HEK293T (cell line): ENCODE results near the gene ATG101.

Experiments
- ARNT ChIP-seq: fragments of 450-650 bp; IDR thresholded peaks from 2 replicates; pipeline ENCODE4 v1.6.1; 2017; ENCODE audit warnings: mild to moderate bottlenecking
- BHLHE40 ChIP-seq: fragments of 450-650 bp; IDR thresholded peaks from 2 replicates; pipeline ENCODE4 v1.6.1; 2016; ENCODE audit warnings: mild to moderate bottlenecking, moderate library complexity, borderline replicate concordance
- CTBP1 ChIP-seq: fragments of 450-650 bp; IDR thresholded peaks from 2 replicates; pipeline ENCODE4 v1.6.1; 2016; ENCODE audit warnings: borderline replicate concordance
- ELF4 ChIP-seq: fragments of 450-650 bp; IDR thresholded peaks from 2 replicates; pipeline ENCODE4 v1.6.1; 2017; ENCODE audit warnings: antibody characterized with exemption
- FOXA1 ChIP-seq: fragments of 450-650 bp; IDR thresholded peaks from 2 replicates; pipeline ENCODE4 v1.6.1; 2016; ENCODE audit warnings: mild to moderate bottlenecking
- FOXK2 ChIP-seq: fragments of 450-650 bp; IDR thresholded peaks from 2 replicates; pipeline ENCODE4 v1.6.1; 2016; ENCODE audit warnings: mild to moderate bottlenecking
- HDGF ChIP-seq: fragments of 450-650 bp; IDR thresholded peaks from 2 replicates; pipeline ENCODE4 v1.6.1; 2017; ENCODE audit warnings: antibody characterized with exemption, borderline replicate concordance
- SP1 ChIP-seq: fragments of 450-650 bp; IDR thresholded peaks from 2 replicates; pipeline ENCODE4 v1.6.1; 2017
- SUZ12 ChIP-seq: fragments of 450-650 bp; IDR thresholded peaks from 2 replicates; pipeline ENCODE4 v1.6.1; 2016; ENCODE audit warnings: mild to moderate bottlenecking
- ZNF384 ChIP-seq: fragments of 450-650 bp; IDR thresholded peaks from 2 replicates; pipeline ENCODE4 v1.6.1; 2016
- TF ChIP-seq, protein P1 (sequence below): fragments of 450-650 bp; IDR thresholded peaks from 2 replicates; pipeline ENCODE4 v1.6.1; 2016

GRCh38 chr12:52096332-52097044, 26.7 kb downstream of the ATG101 start:
- TF ChIP-seq SUZ12: no peak
- no peak for TF ChIP-seq ARNT
- TF ChIP-seq, protein P1, sequence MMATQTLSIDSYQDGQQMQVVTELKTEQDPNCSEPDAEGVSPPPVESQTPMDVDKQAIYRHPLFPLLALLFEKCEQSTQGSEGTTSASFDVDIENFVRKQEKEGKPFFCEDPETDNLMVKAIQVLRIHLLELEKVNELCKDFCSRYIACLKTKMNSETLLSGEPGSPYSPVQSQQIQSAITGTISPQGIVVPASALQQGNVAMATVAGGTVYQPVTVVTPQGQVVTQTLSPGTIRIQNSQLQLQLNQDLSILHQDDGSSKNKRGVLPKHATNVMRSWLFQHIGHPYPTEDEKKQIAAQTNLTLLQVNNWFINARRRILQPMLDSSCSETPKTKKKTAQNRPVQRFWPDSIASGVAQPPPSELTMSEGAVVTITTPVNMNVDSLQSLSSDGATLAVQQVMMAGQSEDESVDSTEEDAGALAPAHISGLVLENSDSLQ: no peak
- TF ChIP-seq BHLHE40: no peak
- TF ChIP-seq FOXA1: no peak
- TF ChIP-seq ELF4: no peak
- TF ChIP-seq HDGF: no peak
- TF ChIP-seq CTBP1: no peak
- TF ChIP-seq SP1: no peak
- no peak for TF ChIP-seq ZNF384
- TF ChIP-seq FOXK2: no peak
